HepG2 (cell line): ENCODE data around the gene KAT7.

Source experiments
- CTCF ChIP-seq: sonication (generic); formaldehyde crosslinking; IDR thresholded peaks from 2 replicates; pipeline ENCODE4 v1.5.0; 2020; ENCODE audit warnings: mild to moderate bottlenecking, missing genetic modification reagents, moderate library complexity
- FOXJ3 ChIP-seq: sonication (generic); formaldehyde crosslinking; IDR thresholded peaks from 2 replicates; pipeline ENCODE4 v1.4.0; 2020; ENCODE audit warnings: missing genetic modification reagents, mild to moderate bottlenecking, borderline replicate concordance
- FOXM1 ChIP-seq: sonication (generic); formaldehyde crosslinking; IDR thresholded peaks from 2 replicates; pipeline ENCODE4 v1.5.0; 2020; ENCODE audit warnings: missing genetic modification reagents
- MAFG ChIP-seq: sonication (generic); formaldehyde crosslinking; IDR thresholded peaks from 2 replicates; pipeline ENCODE4 v1.5.1; 2020; ENCODE audit warnings: mild to moderate bottlenecking, missing genetic modification reagents
- NCOR1 ChIP-seq: fragments of 200-600 bp; sonication (generic); IDR thresholded peaks from 2 replicates; pipeline ENCODE4 v1.7.0; 2017; ENCODE audit warnings: antibody characterized with exemption, low read length, borderline replicate concordance
- ZNF34 ChIP-seq: sonication (generic); formaldehyde crosslinking; IDR thresholded peaks from 2 replicates; pipeline ENCODE4 v1.4.0; 2020; ENCODE audit warnings: mild to moderate bottlenecking, missing genetic modification reagents, borderline replicate concordance

DNA sequence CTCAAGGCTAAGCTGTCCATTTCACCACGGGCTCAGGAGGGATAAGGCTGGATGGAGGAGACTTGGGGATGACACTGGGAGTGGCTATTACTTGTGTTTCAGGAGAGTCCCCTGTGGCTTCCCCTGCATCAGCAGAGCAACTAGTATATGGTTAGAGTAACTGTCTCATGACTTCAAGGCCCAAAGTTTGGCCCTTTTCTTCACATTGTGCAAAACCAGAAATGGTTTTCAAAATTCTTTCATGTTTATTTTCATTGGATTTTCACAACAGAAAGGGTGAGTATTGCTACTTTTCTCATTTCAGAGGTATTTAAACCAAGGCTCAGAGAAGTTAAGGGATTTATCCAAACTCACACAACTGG lies 77.5 kb downstream of the KAT7 start:
- TF ChIP-seq CTCF (CRISPR knock-in tag), result no peak
- TF ChIP-seq NCOR1, result no peak
- no peak for TF ChIP-seq FOXJ3 (CRISPR knock-in tag)
- no peak for TF ChIP-seq ZNF34
- TF ChIP-seq MAFG (CRISPR knock-in tag), result no peak
- TF ChIP-seq FOXM1 (CRISPR knock-in tag), result no peak
